Activated naive CD4-positive, alpha-beta T cell treated with anti-CD3 and anti-CD28 coated beads, Interleukin-2, amount 50 U/mL, for 16 hours (primary cell): ENCODE results near the gene MYO9B.

ENCODE experiments used
- DNase-seq: peaks from one replicate; pipeline ENCODE4 v3.0.0-alpha.2; 2020

MYO9B gene

DNA sequence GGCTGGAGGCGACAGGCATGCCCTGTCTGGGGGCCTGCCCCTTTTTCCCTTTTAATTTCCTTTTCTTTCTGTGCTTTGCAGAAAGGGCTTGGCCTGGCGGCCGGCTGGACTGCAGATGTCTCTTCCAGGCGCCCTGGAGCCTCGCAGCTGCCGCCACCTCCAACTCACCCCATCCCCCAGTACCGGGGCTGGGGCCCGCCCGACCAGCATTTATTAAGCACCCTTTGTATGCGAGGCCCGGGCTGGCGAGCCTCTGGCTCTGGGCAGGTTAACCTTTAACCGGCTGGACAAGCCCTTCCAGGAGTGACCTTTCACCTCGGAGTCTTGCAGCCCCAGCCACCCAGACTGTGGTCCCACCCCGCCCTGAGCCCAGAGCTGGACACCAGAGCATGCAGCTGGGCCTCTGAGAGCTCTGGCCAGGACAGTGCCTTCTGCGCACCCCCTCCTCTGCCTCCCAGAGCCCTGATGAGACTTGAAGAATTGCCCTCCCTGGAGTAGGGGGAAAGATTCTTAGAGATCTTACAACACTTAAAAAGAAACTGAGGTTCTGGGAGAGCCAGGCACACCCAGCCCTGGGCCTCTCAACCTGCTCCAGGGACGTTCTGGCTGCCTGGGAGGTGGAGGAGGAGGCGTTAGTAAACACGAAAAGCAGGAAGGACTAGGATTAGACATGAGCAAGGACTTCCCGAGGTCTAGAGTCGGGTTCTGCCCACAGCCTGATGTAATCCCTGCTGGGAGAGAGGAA is 171.3 kb downstream of the MYO9B start:
- no peak for DNase-seq

DNA sequence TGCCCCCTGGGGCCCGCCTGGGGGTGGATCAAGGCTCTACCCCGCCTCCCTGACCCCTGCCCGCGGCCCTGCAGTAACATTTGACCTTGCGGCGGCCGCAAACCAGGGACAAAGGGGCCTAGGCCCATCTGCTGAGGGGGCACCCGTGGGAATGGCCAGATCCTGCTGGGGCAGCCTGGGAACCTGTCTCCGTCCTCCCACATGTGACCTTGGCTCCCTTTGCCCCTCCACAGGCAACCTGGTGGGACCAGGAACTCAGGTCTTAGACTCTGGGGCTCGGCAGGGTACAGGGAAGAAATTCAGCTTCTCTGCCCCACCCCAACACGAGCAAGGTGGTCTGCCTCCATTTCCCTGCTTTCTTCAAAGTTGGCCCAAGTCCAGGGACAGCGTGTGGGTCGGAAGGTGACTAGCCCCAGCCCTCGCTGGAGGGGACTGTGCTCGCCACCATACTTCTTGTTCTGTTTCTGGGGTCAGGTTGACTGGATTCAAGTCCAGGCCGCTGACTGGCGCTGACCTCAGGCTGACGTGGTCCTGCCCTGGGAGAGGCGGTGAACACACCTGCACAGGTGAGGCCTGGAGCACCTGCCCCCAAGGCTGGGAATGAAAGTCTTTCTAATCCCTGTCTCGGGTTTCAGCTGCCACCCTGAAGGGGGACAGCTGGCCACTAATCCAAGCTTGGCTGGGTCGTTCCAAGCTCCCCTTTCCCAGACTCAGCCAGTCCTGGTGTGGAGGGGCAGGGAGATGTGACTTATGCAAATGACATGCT is 172.6 kb downstream of the MYO9B start:
- no peak for DNase-seq

DNA sequence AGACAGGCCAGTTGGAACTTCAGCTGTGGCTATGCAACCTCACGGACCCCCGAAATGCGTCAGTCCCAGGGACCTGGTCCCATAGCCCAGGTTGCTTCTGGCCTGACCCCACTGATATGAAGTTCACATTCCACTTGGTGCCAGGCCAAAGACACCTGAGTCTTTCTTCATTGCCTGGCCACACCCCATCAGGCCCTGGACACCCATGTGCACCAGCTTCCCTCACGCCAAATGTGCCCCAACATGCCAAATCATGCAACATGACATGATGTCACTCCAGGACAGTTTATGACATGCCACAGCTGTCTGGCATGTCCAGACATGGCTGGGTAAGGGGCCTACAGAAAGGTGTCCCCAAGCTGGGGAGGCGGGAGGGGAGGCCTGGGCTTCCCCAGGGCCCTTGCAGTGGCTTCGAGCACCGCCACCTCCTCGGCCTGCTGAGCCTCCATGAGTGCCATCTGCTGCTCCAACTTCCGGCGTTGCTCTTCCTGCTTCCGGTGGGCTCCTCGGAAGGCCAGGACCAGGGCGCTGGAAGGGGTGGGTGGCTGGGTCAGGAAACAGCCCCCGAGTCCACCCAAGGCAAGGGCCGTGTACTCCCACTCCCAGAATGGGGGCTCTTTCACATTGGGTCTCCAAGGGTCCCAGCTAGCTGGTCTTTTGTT is 174.4 kb downstream of the MYO9B start:
- no peak for DNase-seq

DNA sequence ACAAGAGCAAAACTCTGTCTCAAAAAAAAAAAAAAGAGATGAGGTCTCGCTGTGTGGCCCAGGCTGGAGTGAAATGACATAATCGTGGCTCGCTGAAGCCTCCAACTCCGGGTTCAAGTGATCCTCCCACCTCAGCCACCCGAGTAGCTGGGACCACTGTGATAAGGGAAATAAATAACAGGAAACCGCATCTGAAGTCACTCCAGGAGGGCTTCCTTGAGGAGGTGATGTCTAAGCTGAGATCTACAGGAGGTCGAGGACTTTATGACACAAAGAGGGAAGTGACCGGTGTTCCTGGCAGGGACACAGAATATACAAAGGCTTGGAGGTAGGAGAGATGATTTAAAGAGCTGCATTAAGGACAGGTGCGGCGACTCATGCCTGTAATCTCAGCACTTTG is 179.1 kb downstream of the MYO9B start:
- no peak for DNase-seq

DNA sequence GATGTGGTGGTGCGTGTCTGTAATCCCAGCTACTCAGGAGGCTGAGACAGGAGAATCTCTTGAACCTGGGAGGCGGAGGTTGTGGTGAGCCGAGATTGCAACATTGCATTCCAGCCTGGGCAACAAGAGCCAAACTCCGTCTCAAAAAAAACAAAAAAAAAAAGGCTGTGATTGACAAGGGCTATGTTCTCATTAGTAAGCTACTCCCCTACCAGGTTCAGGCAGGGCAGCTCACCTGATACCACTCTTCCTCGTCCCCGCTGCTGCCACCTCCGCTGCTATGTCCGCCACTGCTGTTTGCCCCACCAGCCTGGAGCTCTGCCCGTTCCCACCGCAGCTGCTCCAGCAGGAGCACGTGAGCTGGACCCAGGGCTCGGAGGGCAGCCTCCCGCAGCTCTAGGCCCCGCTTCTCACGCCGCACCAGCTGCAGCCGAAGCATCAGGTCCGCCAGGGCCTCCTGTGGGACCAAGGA is 179.6 kb downstream of the MYO9B start:
- no peak for DNase-seq

DNA sequence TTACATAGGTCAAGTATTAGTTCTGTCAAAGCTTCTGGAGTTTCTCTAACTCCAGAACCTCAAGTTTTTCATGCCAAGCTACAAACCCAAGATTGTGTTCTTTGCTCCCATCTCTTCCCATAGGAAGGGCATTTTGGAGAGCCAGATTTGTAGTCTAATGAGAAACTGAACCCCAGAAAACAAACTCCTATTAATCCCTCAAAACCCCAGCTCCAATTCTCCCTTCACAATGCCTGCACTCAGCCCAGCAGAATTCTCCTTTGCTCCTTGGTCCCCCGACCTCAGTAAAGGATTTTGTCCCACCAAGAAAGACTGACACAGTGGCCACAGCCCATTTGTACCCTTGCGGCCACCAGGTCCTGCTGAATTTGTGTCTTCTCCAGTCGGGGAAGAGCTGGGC is 180.6 kb downstream of the MYO9B start:
- DNase-seq: no peak

DNA sequence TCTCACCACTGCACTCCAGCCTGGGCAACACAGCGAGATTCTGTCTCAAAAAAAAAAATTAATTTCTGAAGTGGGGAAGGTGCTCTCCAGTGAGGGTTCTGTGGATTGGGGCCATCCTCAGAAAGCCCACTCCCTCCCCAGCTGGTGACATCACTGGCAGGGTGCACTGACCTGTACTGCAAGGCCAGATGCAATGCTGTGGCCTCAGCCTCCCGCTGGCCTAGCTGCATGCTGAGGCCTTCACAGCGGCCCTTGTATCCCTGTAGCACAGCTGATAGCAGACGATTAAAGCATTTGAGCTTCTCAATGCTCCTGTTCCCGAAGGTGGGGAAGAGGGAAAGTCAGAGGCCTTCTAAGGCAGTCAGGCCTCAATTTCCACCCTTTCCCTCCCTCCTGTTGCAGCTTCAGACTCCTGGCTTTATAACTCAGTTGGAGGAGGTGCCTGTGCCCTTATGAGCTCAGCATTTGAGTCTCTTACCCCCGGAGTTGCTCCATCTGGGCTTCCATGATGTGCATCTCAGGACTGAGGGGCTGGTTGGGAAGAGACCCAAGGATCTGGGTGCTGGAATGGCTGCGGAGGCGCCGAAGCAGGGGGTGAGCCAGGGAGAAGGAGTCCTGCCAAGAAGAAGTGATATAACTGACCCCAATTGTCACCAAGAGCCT is 183.7 kb downstream of the MYO9B start:
- DNase-seq: no peak

DNA sequence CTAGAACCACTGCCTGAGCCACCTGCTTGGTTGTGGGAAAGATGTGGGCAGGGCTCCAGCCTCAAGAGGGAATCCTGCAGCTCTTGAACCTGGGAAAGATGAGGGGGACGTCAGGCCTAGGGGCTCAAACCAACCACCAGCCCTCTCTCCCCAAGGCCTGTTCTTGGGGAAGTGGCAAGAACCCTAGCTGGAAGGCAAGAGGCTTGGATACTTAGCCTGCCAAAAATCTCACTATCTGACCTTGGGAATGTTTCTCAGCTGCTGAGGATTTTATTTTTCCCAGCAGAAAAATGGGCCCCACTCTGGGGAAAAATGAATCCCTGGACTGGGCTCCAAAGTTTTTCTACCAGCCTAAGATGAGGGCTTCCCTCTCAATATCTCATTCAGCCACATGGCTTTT is 184.4 kb downstream of the MYO9B start:
- no peak for DNase-seq

DNA sequence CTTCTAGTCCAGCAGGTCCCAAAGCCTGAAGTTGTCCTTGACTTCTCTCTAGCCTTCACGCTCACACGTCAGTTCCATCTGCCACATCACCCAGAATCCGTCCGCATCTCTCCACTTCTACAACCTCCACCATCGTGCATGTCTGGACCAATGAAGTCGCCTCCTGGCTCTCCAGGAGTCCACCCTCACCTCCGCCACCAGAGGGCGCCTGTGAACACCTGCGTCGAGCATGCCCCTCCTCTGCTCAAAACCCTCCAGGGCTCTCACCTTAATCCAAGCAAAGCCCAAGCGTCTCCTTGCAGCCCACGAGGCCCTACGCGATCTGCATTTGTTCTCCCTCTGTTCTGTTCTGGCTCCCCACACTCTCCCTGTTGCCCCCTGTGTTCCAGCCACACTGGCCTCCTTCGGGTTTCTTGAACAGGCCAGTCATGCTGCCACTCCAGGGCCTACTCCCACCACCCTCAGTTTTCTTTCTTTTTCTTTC is 185.3 kb downstream of the MYO9B start:
- DNase-seq: peak; percentile 90

DNA sequence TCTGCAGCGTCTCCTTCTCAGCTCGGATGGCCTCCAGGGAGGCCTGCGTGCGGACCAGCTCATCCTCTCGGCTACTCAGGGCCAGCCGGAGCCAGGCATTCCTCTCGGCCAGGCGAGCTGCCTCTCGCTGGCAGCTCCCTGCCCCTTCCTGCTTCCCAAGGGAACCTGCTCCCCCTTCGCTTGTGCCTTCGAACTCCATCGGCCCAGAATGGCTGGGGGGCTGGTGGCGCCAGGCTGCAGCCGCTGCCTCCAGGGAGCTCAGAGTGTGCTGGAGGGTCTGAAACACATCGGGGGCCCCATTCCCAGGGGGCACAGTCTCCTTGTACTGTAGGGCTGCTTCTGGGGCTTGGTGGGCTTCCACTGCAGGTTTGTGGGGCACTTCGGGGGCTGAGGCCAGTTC is 187.0 kb downstream of the MYO9B start:
- no peak for DNase-seq
